HepG2 (cell line): ENCODE results near the gene FAM149A. TPM values are rescaled to one million over a fixed set of nuclear protein-coding genes. Genes with fewer than 3 reads are reported as not detected.
A peak's percentile ranks its signal among the peaks of the same experiment; 100 is the strongest.

Experiments
- GATAD2A ChIP-seq: IDR thresholded peaks from 2 replicates; pipeline ENCODE4 v1.6.1; 2016
- MXD4 ChIP-seq: IDR thresholded peaks from 2 replicates; pipeline ENCODE4 v1.6.1; 2016; ENCODE audit warnings: mild to moderate bottlenecking, missing biosample characterization, missing genetic modification reagents
- NR2F1 ChIP-seq, 2 experiments: fragments of 450-650 bp in 1 of 2; formaldehyde crosslinking in 1 of 2; IDR thresholded peaks; 2 replicates each; pipeline versions ENCODE4 v1.5.0 to v1.6.1; 2016 to 2020; ENCODE audit warnings: mild to moderate bottlenecking in 1 of 2, missing compliant biosample characterization in 1 of 2, missing genetic modification reagents in 1 of 2, moderate library complexity in 1 of 2
- PTBP1 ChIP-seq: fragments of 200-400 bp; formaldehyde crosslinking; IDR thresholded peaks from 2 replicates; pipeline ENCODE4 v1.6.1; 2018; ENCODE audit warnings: low read length, low read depth; ENCODE audit not compliant: poor library complexity, severe bottlenecking
- TBL1XR1 ChIP-seq: fragments of 150-350 bp; IDR thresholded peaks from 2 replicates; pipeline ENCODE4 v1.6.1; 2014; ENCODE audit warnings: borderline replicate concordance, low read length; ENCODE audit not compliant: partially characterized antibody
- TRIM24 ChIP-seq: sonication (generic); formaldehyde crosslinking; IDR thresholded peaks from 2 replicates; pipeline ENCODE4 v1.8.0; 2022; ENCODE audit warnings: mild to moderate bottlenecking, missing genetic modification reagents
- ZKSCAN5 ChIP-seq: sonication (generic); formaldehyde crosslinking; IDR thresholded peaks from 2 replicates; pipeline ENCODE4 v1.5.1; 2020; ENCODE audit warnings: mild to moderate bottlenecking, missing genetic modification reagents
- ZNF142 ChIP-seq: sonication (generic); formaldehyde crosslinking; IDR thresholded peaks from 2 replicates; pipeline ENCODE4 v1.4.0; 2020; ENCODE audit warnings: missing genetic modification reagents
- ZNF354B ChIP-seq: sonication (generic); formaldehyde crosslinking; IDR thresholded peaks from 2 replicates; pipeline ENCODE4 v1.8.0; 2022; ENCODE audit warnings: mild to moderate bottlenecking, missing genetic modification reagents
- ZNF572 ChIP-seq: sonication (generic); formaldehyde crosslinking; IDR thresholded peaks from 2 replicates; pipeline ENCODE4 v1.5.1; 2020; ENCODE audit warnings: mild to moderate bottlenecking, missing genetic modification reagents
- ZNF747 ChIP-seq: sonication (generic); formaldehyde crosslinking; IDR thresholded peaks from 2 replicates; pipeline ENCODE4 v1.8.1; 2023; ENCODE audit warnings: missing genetic modification reagents, mild to moderate bottlenecking, borderline replicate concordance
- ZNF749 ChIP-seq: sonication (generic); formaldehyde crosslinking; IDR thresholded peaks from 2 replicates; pipeline ENCODE4 v1.8.0; 2022; ENCODE audit warnings: mild to moderate bottlenecking, missing genetic modification reagents, moderate library complexity, borderline replicate concordance
- ZNF777 ChIP-seq: sonication (generic); formaldehyde crosslinking; IDR thresholded peaks from 2 replicates; pipeline ENCODE4 v1.4.0; 2020; ENCODE audit warnings: missing genetic modification reagents
- polyA plus RNA-seq, 8 experiments: library from polyadenylated mRNA; depleted of rRNA in 3 of 8; stranded (reverse) in 7 of 8; unstranded in 1 of 8; fragments of >200 nt; fragmentation: Illumina TruSeq in 4 of 8; extraction: Trizol in 4 of 8; gene quantifications; 2 replicates each; pipeline versions ENCODE4 v1.2.1 to v1.2.3, GENCODE V29; 2011 to 2016; ENCODE audit warnings: low read depth in 4 of 8, missing spikeins in 1 of 8, mixed read lengths in 1 of 8; ENCODE audit not compliant: insufficient read depth in 1 of 8
- total RNA-seq, 5 experiments: library from RNA; depleted of rRNA; stranded (reverse); fragments of >200 nt; fragmentation: Illumina TruSeq; extraction: Trizol; gene quantifications; 2 replicates each; pipeline ENCODE4 v1.2.3, GENCODE V29; 2016; ENCODE audit warnings: low read depth in 1 of 5
- TF ChIP-seq, protein P1 (sequence below): sonication (generic); formaldehyde crosslinking; IDR thresholded peaks from 2 replicates; pipeline ENCODE4 v1.8.1; 2023; ENCODE audit warnings: mild to moderate bottlenecking, inconsistent platforms, moderate library complexity, missing genetic modification reagents, borderline replicate concordance
- TF ChIP-seq, protein P2 (sequence below): sonication (generic); formaldehyde crosslinking; IDR thresholded peaks from 2 replicates; pipeline ENCODE4 v1.5.1; 2020; ENCODE audit warnings: mild to moderate bottlenecking, missing genetic modification reagents, moderate library complexity
- TF ChIP-seq, protein P3 (sequence below): sonication (generic); formaldehyde crosslinking; IDR thresholded peaks from 2 replicates; pipeline ENCODE4 v1.4.0; 2020; ENCODE audit warnings: missing genetic modification reagents

Gene FAM149A
- total and polyA plus RNA-seq, 2 of the 13 experiments (the other 11 are each of a cell fraction or from before 2014, with no cell fraction given): not detected

DNA sequence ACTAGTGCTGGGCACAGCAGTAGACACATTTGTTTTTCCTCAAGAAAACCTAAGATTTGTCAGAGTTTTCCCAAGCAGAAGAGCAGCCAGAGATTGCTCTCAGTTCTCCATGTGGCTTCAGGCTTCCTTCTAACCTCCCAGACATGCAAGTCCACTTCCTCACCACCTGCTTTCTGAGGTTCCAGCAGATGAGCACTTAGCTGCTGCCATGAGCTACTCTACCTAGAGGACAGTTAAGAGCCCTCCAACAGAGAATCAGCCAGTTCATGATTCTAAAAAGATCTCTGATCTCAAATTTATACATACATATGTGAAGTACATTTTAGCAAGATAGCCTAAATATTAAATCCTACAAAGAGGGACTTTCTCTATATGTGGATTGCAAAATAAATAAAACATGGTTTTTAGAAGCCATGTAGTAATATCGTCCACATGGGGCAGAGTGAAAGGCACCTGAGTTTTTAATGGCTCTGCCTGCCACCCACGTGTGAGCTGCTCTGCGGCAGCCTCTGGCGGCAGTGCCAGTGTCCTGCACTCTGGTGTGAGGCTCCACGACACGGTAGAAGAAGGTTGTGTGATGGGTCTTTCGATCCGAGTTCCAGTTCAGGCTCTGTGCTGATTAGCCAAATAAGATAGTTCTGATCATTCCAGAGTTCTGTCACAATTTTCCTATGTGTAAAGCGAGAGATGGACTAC, 97.2 kb downstream of the FAM149A start (continued):
- no peak for TF ChIP-seq ZNF142 (CRISPR knock-in tag)
- TF ChIP-seq, protein P1, sequence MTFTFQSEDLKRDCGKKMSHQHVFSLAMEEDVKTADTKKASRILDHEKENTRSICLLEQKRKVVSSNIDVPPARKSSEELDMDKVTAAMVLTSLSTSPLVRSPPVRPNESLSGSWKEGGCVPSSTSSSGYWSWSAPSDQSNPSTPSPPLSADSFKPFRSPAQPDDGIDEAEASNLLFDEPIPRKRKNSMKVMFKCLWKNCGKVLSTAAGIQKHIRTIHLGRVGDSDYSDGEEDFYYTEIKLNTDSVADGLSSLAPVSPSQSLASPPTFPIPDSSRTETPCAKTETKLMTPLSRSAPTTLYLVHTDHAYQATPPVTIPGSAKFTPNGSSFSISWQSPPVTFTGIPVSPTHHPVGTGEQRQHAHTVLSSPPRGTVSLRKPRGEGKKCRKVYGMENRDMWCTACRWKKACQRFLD (CRISPR knock-in tag): no peak
- no peak for TF ChIP-seq TBL1XR1
- no peak for TF ChIP-seq ZKSCAN5 (CRISPR knock-in tag)
- no peak for TF ChIP-seq ZNF777
- TF ChIP-seq, protein P2, sequence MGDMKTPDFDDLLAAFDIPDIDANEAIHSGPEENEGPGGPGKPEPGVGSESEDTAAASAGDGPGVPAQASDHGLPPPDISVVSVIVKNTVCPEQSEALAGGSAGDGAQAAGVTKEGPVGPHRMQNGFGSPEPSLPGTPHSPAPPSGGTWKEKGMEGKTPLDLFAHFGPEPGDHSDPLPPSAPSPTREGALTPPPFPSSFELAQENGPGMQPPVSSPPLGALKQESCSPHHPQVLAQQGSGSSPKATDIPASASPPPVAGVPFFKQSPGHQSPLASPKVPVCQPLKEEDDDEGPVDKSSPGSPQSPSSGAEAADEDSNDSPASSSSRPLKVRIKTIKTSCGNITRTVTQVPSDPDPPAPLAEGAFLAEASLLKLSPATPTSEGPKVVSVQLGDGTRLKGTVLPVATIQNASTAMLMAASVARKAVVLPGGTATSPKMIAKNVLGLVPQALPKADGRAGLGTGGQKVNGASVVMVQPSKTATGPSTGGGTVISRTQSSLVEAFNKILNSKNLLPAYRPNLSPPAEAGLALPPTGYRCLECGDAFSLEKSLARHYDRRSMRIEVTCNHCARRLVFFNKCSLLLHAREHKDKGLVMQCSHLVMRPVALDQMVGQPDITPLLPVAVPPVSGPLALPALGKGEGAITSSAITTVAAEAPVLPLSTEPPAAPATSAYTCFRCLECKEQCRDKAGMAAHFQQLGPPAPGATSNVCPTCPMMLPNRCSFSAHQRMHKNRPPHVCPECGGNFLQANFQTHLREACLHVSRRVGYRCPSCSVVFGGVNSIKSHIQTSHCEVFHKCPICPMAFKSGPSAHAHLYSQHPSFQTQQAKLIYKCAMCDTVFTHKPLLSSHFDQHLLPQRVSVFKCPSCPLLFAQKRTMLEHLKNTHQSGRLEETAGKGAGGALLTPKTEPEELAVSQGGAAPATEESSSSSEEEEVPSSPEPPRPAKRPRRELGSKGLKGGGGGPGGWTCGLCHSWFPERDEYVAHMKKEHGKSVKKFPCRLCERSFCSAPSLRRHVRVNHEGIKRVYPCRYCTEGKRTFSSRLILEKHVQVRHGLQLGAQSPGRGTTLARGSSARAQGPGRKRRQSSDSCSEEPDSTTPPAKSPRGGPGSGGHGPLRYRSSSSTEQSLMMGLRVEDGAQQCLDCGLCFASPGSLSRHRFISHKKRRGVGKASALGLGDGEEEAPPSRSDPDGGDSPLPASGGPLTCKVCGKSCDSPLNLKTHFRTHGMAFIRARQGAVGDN: peak; percentile 59
- peak; percentile 64 for TF ChIP-seq GATAD2A
- TF ChIP-seq ZNF572 (CRISPR knock-in tag): no peak
- no peak for TF ChIP-seq TRIM24
- no peak for TF ChIP-seq ZNF354B (CRISPR knock-in tag)
- TF ChIP-seq MXD4 (CRISPR knock-in tag): peak; percentile 60; the same call in 1 of the 2 replicates
- no peak for TF ChIP-seq ZNF749
- TF ChIP-seq NR2F1 (CRISPR knock-in tag; IDR thresholded peaks at IDR 0.05): 0 out of 4 replicates have a peak, but pooled peaks of 1 of the 2 experiments have one; percentile 23
- no peak for TF ChIP-seq ZNF747
- no peak for TF ChIP-seq PTBP1
- TF ChIP-seq, protein P3, sequence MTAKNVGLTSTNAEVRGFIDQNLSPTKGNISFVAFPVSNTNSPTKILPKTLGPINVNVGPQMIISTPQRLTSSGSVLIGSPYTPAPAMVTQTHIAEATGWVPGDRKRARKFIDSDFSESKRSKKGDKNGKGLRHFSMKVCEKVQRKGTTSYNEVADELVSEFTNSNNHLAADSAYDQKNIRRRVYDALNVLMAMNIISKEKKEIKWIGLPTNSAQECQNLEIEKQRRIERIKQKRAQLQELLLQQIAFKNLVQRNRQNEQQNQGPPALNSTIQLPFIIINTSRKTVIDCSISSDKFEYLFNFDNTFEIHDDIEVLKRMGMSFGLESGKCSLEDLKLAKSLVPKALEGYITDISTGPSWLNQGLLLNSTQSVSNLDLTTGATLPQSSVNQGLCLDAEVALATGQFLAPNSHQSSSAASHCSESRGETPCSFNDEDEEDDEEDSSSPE (CRISPR knock-in tag): no peak
